ENCODE data around the gene CMTM4.

- no peak for TF ChIP-seq EZH2 (IDR thresholded peaks at IDR 0.05; ENCODE audit: low read length)
- no peak for TF ChIP-seq CTCF (optimal IDR thresholded peaks at IDR 0.05 in 1 of 3, IDR thresholded peaks at IDR 0.05 in 1 of 3, conservative IDR thresholded peaks at IDR 0.05 in 1 of 3; ENCODE audit: extremely low read depth in 1 of 3, insufficient read depth in 2 of 3, low read length in 3 of 3)
Observed at GRCh38 chr16:66677836-66678235, 18.7 kb downstream of the CMTM4 start.
